HepG2 (cell line): ENCODE measurements around the gene FSIP1. TPM values are rescaled to one million over a fixed set of nuclear protein-coding genes. Genes with fewer than 3 reads are reported as not detected.

ENCODE experiments used
- DNMT1 ChIP-seq: sonication (generic); formaldehyde crosslinking; IDR thresholded peaks from 2 replicates; pipeline ENCODE4 v1.5.1; 2020; ENCODE audit warnings: mild to moderate bottlenecking, missing genetic modification reagents
- GATAD2A ChIP-seq: IDR thresholded peaks from 2 replicates; pipeline ENCODE4 v1.6.1; 2016
- GZF1 ChIP-seq: sonication (generic); formaldehyde crosslinking; IDR thresholded peaks from 2 replicates; pipeline ENCODE4 v1.5.1; 2020; ENCODE audit warnings: mild to moderate bottlenecking, missing genetic modification reagents
- HIVEP1 ChIP-seq: sonication (generic); formaldehyde crosslinking; IDR thresholded peaks from 2 replicates; pipeline ENCODE4 v1.4.0; 2020; ENCODE audit warnings: mild to moderate bottlenecking, missing genetic modification reagents
- HOXA9 ChIP-seq: sonication (generic); formaldehyde crosslinking; IDR thresholded peaks from 2 replicates; pipeline ENCODE4 v1.8.1; 2022; ENCODE audit warnings: missing genetic modification reagents, mild to moderate bottlenecking, moderate library complexity, borderline replicate concordance
- MTA3 ChIP-seq: sonication (generic); formaldehyde crosslinking; IDR thresholded peaks from 2 replicates; pipeline ENCODE4 v1.4.0; 2020; ENCODE audit warnings: missing genetic modification reagents
- SRF ChIP-seq: IDR thresholded peaks from 2 replicates; pipeline ENCODE4 v1.6.1; 2011; ENCODE audit warnings: mild to moderate bottlenecking, low read depth, low read length, moderate library complexity
- TARDBP ChIP-seq: sonication (generic); formaldehyde crosslinking; IDR thresholded peaks from 2 replicates; pipeline ENCODE4 v1.8.0; 2022; ENCODE audit warnings: mild to moderate bottlenecking, missing genetic modification reagents
- ZFP1 ChIP-seq: IDR thresholded peaks from 2 replicates; pipeline ENCODE4 v1.6.1; 2016
- ZFP37 ChIP-seq: sonication (generic); formaldehyde crosslinking; IDR thresholded peaks from 2 replicates; pipeline ENCODE4 v1.4.0; 2020; ENCODE audit warnings: missing genetic modification reagents, borderline replicate concordance
- ZNF10 ChIP-seq: sonication (generic); formaldehyde crosslinking; IDR thresholded peaks from 2 replicates; pipeline ENCODE4 v1.4.0; 2020; ENCODE audit warnings: mild to moderate bottlenecking, low read depth, missing genetic modification reagents, borderline replicate concordance
- ZNF674 ChIP-seq: sonication (generic); formaldehyde crosslinking; IDR thresholded peaks from 2 replicates; pipeline ENCODE4 v1.5.0; 2020; ENCODE audit warnings: low read depth, mild to moderate bottlenecking, missing genetic modification reagents
- ZNF710 ChIP-seq: sonication (generic); formaldehyde crosslinking; IDR thresholded peaks from 2 replicates; pipeline ENCODE4 v1.5.0; 2020; ENCODE audit warnings: mild to moderate bottlenecking, missing genetic modification reagents, borderline replicate concordance
- ZNF83 ChIP-seq: sonication (generic); formaldehyde crosslinking; IDR thresholded peaks from 2 replicates; pipeline ENCODE4 v1.4.0; 2020; ENCODE audit warnings: missing genetic modification reagents, mild to moderate bottlenecking, borderline replicate concordance
- ZSCAN22 ChIP-seq: sonication (generic); formaldehyde crosslinking; IDR thresholded peaks from 2 replicates; pipeline ENCODE4 v1.4.0; 2020; ENCODE audit warnings: mild to moderate bottlenecking, missing genetic modification reagents
- ZSCAN9 ChIP-seq: IDR thresholded peaks from 2 replicates; pipeline ENCODE4 v1.6.1; 2016; ENCODE audit warnings: borderline replicate concordance
- polyA plus RNA-seq, 8 experiments: library from polyadenylated mRNA; depleted of rRNA in 3 of 8; stranded (reverse) in 7 of 8; unstranded in 1 of 8; fragments of >200 nt; fragmentation: Illumina TruSeq in 4 of 8; extraction: Trizol in 4 of 8; gene quantifications; 2 replicates each; pipeline versions ENCODE4 v1.2.1 to v1.2.3, GENCODE V29; 2011 to 2016; ENCODE audit warnings: low read depth in 4 of 8, missing spikeins in 1 of 8, mixed read lengths in 1 of 8; ENCODE audit not compliant: insufficient read depth in 1 of 8
- total RNA-seq, 5 experiments: library from RNA; depleted of rRNA; stranded (reverse); fragments of >200 nt; fragmentation: Illumina TruSeq; extraction: Trizol; gene quantifications; 2 replicates each; pipeline ENCODE4 v1.2.3, GENCODE V29; 2016; ENCODE audit warnings: low read depth in 1 of 5
- TF ChIP-seq, protein P1 (sequence below): sonication (generic); formaldehyde crosslinking; IDR thresholded peaks from 2 replicates; pipeline ENCODE4 v1.5.0; 2020; ENCODE audit warnings: missing genetic modification reagents
- TF ChIP-seq, protein P2 (sequence below): sonication (generic); formaldehyde crosslinking; IDR thresholded peaks from 2 replicates; pipeline ENCODE4 v1.5.1; 2020; ENCODE audit warnings: missing genetic modification reagents, mild to moderate bottlenecking, borderline replicate concordance
- TF ChIP-seq, protein P3 (sequence below): sonication (generic); formaldehyde crosslinking; IDR thresholded peaks from 2 replicates; pipeline ENCODE4 v1.4.0; 2020; ENCODE audit warnings: mild to moderate bottlenecking, missing genetic modification reagents

The FSIP1 gene
- total and polyA plus RNA-seq, 2 of the 13 experiments (the other 11 are each of a cell fraction or from before 2014, with no cell fraction given), result 0.18 TPM; not detected in 1

GRCh38 chr15:39782441-39783138, at the start of gene FSIP1 (continued):
- TF ChIP-seq, protein P1, sequence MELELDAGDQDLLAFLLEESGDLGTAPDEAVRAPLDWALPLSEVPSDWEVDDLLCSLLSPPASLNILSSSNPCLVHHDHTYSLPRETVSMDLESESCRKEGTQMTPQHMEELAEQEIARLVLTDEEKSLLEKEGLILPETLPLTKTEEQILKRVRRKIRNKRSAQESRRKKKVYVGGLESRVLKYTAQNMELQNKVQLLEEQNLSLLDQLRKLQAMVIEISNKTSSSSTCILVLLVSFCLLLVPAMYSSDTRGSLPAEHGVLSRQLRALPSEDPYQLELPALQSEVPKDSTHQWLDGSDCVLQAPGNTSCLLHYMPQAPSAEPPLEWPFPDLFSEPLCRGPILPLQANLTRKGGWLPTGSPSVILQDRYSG, result no peak
- TF ChIP-seq DNMT1 (no peak), SRF (no peak), ZNF674 (no peak), HIVEP1 (peak; percentile 56; the same call in 1 of the 2 replicates), GZF1 (CRISPR knock-in tag) (no peak), ZNF83 (CRISPR knock-in tag) (0 out of 2 replicates have a peak, but pooled peaks have one; percentile 56), TARDBP (CRISPR knock-in tag) (peak; percentile 49), MTA3 (no peak), ZFP1 (CRISPR knock-in tag) (no peak), ZNF710 (CRISPR knock-in tag) (no peak), ZSCAN22 (CRISPR knock-in tag) (no peak), ZSCAN9 (CRISPR knock-in tag) (0 out of 2 replicates have a peak, but pooled peaks have one; percentile 15), HOXA9 (no peak), GATAD2A (CRISPR knock-in tag) (peak; percentile 10; the same call in 1 of the 2 replicates), ZFP37 (CRISPR knock-in tag) (no peak), ZNF10 (no peak)
- TF ChIP-seq, protein P2, sequence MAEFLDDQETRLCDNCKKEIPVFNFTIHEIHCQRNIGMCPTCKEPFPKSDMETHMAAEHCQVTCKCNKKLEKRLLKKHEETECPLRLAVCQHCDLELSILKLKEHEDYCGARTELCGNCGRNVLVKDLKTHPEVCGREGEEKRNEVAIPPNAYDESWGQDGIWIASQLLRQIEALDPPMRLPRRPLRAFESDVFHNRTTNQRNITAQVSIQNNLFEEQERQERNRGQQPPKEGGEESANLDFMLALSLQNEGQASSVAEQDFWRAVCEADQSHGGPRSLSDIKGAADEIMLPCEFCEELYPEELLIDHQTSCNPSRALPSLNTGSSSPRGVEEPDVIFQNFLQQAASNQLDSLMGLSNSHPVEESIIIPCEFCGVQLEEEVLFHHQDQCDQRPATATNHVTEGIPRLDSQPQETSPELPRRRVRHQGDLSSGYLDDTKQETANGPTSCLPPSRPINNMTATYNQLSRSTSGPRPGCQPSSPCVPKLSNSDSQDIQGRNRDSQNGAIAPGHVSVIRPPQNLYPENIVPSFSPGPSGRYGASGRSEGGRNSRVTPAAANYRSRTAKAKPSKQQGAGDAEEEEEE (CRISPR knock-in tag), result no peak
- TF ChIP-seq, protein P3, sequence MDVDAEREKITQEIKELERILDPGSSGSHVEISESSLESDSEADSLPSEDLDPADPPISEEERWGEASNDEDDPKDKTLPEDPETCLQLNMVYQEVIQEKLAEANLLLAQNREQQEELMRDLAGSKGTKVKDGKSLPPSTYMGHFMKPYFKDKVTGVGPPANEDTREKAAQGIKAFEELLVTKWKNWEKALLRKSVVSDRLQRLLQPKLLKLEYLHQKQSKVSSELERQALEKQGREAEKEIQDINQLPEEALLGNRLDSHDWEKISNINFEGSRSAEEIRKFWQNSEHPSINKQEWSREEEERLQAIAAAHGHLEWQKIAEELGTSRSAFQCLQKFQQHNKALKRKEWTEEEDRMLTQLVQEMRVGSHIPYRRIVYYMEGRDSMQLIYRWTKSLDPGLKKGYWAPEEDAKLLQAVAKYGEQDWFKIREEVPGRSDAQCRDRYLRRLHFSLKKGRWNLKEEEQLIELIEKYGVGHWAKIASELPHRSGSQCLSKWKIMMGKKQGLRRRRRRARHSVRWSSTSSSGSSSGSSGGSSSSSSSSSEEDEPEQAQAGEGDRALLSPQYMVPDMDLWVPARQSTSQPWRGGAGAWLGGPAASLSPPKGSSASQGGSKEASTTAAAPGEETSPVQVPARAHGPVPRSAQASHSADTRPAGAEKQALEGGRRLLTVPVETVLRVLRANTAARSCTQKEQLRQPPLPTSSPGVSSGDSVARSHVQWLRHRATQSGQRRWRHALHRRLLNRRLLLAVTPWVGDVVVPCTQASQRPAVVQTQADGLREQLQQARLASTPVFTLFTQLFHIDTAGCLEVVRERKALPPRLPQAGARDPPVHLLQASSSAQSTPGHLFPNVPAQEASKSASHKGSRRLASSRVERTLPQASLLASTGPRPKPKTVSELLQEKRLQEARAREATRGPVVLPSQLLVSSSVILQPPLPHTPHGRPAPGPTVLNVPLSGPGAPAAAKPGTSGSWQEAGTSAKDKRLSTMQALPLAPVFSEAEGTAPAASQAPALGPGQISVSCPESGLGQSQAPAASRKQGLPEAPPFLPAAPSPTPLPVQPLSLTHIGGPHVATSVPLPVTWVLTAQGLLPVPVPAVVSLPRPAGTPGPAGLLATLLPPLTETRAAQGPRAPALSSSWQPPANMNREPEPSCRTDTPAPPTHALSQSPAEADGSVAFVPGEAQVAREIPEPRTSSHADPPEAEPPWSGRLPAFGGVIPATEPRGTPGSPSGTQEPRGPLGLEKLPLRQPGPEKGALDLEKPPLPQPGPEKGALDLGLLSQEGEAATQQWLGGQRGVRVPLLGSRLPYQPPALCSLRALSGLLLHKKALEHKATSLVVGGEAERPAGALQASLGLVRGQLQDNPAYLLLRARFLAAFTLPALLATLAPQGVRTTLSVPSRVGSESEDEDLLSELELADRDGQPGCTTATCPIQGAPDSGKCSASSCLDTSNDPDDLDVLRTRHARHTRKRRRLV (CRISPR knock-in tag), result no peak
